Suprapubic skin (tissue), 4 donors: Measurements from ENCODE around the gene TALDO1. TPM values are rescaled to one million over a fixed set of nuclear protein-coding genes. Genes with fewer than 3 reads are reported as not detected.

ENCODE experiments used
- DNase-seq, 2 donors: peaks; one replicate each; pipeline ENCODE4 v3.0.0-alpha.2; 2019; ENCODE audit warnings: low spot score in 2 of 2
- H3K27ac ChIP-seq: fragments of 200-600 bp; sonication (generic); one replicate; pipeline ENCODE4 v1.5.1; 2019
- H3K27me3 ChIP-seq: fragments of 200-600 bp; sonication (generic); one replicate; pipeline ENCODE4 v1.5.1; 2019
- H3K36me3 ChIP-seq: fragments of 200-600 bp; sonication (generic); one replicate; pipeline ENCODE4 v1.5.1; 2019
- H3K4me1 ChIP-seq: fragments of 200-600 bp; sonication (generic); one replicate; pipeline ENCODE4 v1.5.1; 2019
- H3K4me3 ChIP-seq: fragments of 200-600 bp; sonication (generic); one replicate; pipeline ENCODE4 v1.5.1; 2019; ENCODE audit warnings: mild to moderate bottlenecking
- H3K9me3 ChIP-seq: fragments of 200-600 bp; sonication (generic); one replicate; pipeline ENCODE4 v1.5.1; 2019
- EP300 ChIP-seq: sonication (generic); formaldehyde crosslinking; IDR thresholded peaks from one replicate; pipeline ENCODE4 v1.6.1; 2017; ENCODE audit warnings: antibody characterized with exemption
- POLR2A ChIP-seq, 2 donors: fragments of 450-650 bp; IDR thresholded peaks; one replicate each; pipeline ENCODE4 v1.6.1; 2017; ENCODE audit warnings: antibody characterized with exemption in 2 of 2, mild to moderate bottlenecking in 2 of 2, moderate library complexity in 2 of 2
- POLR2AphosphoS5 ChIP-seq, 3 donors: sonication (generic); formaldehyde crosslinking; IDR thresholded peaks; one replicate each; pipeline ENCODE4 v1.6.1; 2017; ENCODE audit warnings: antibody characterized with exemption in 3 of 3
- WGBS: methylation state at CpG from one replicate; pipeline ENCODE4 v1.1.5; 2018; 5-methylcytosine and 5-hydroxymethylcytosine counted together
- total RNA-seq, 4 donors: library from RNA; depleted of rRNA; stranded (reverse); fragments of >200 nt; gene quantifications; one replicate each; pipeline ENCODE4 v1.1.0, GENCODE V29; 2016
- TF ChIP-seq, protein P1 (sequence below), 2 donors: fragments of 200-600 bp in 1 of 2; fragments of 450-650 bp in 1 of 2; sonication (generic) in 1 of 2; IDR thresholded peaks; one replicate each; pipeline ENCODE4 v1.5.1; 2016 to 2019; ENCODE audit warnings: antibody characterized with exemption in 2 of 2, mild to moderate bottlenecking in 1 of 2, moderate library complexity in 1 of 2

Gene TALDO1
- total RNA-seq, 4 donors from 2014 or later: 107 to 197 (median 179) TPM

DNA sequence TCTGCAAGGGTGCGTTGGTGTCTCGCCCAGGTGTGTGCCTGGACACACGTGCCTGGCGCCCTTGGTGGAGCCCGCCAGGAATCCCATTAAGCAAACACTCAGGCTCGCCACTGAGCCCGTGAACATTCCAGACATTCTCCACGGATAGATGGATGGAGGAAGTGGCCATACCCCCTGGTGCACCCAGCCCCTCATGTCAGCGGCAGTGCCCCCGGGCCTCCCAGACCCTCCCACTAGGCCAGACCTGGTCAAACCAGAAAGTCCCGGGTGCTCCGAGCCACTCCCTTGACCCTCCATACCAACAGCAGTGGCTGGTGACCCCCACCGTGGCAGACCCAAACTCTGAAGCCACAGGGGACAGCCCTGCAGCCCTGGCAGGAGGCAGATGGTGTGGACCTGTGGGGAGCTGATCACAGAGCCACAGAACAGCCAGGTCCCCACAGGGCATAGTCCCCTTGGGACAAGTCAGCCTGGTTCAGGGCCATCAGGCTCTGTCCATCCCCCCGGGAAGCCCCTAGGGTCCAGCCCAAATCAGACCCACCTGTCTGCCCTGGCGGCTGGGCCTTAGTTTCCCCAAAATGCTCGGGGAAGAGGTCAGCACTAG is 39.3 kb upstream of the TALDO1 start:
- no peaks in the 10 kb centered on the region for H3K27me3 ChIP-seq
- TF ChIP-seq, protein P1, sequence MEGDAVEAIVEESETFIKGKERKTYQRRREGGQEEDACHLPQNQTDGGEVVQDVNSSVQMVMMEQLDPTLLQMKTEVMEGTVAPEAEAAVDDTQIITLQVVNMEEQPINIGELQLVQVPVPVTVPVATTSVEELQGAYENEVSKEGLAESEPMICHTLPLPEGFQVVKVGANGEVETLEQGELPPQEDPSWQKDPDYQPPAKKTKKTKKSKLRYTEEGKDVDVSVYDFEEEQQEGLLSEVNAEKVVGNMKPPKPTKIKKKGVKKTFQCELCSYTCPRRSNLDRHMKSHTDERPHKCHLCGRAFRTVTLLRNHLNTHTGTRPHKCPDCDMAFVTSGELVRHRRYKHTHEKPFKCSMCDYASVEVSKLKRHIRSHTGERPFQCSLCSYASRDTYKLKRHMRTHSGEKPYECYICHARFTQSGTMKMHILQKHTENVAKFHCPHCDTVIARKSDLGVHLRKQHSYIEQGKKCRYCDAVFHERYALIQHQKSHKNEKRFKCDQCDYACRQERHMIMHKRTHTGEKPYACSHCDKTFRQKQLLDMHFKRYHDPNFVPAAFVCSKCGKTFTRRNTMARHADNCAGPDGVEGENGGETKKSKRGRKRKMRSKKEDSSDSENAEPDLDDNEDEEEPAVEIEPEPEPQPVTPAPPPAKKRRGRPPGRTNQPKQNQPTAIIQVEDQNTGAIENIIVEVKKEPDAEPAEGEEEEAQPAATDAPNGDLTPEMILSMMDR (IDR thresholded peaks at IDR 0.05): no peak
- TF ChIP-seq EP300: no peak
- no peak for TF ChIP-seq POLR2A (IDR thresholded peaks at IDR 0.05)
- no peak for TF ChIP-seq POLR2AphosphoS5 (IDR thresholded peaks at IDR 0.05)
- peak overlapping the region; percentile 87 for H3K27ac ChIP-seq
- peaks cover 76% of the 10 kb centered on the region for H3K4me1 ChIP-seq
- WGBS: no CpG with 5 or more reads among the region's 16 CpGs
- peaks cover 6% of the 10 kb centered on the region for H3K36me3 ChIP-seq
- H3K4me3 ChIP-seq: peak overlapping the region; percentile 58
- H3K9me3 ChIP-seq: no peaks in the 10 kb centered on the region
- DNase-seq: peak in 1 of 2 donors; percentile 66

DNA sequence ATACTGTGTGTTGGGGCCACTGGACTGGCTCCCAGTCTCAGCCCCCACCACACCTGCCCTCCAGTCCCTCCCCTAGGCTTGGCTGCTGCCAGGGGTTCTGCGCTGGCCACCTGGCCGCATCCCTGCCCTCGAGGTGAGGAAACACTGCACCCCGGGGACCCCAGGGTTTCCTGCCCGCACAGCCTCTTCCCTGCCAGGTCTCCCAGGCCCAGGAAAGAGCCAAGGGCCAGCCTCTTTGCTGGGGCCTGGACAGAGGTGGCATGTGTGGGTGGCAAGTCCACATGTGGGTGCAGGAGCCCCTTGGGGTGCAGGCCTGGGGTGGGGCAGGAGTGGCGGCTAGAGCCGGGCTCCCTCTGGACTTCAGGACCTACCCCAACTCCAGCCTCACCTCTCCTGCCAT is 38.8 kb upstream of the TALDO1 start:
- Histone ChIP-seq H3K36me3 (peaks cover 6% of the 10 kb centered on the region), H3K4me3 (no peak overlapping the region), H3K9me3 (no peaks in the 10 kb centered on the region), H3K27ac (peak overlapping the region; percentile 87), H3K27me3 (no peaks in the 10 kb centered on the region), H3K4me1 (peaks cover 71% of the 10 kb centered on the region)
- TF ChIP-seq, protein P1 (IDR thresholded peaks at IDR 0.05): no peak
- TF ChIP-seq POLR2A (IDR thresholded peaks at IDR 0.05) (no peak), POLR2AphosphoS5 (IDR thresholded peaks at IDR 0.05) (no peak), EP300 (no peak)
- peak in 1 of 2 donors; percentile 60 for DNase-seq
- WGBS: 89% methylated on average over 3 of the region's 7 CpGs

DNA sequence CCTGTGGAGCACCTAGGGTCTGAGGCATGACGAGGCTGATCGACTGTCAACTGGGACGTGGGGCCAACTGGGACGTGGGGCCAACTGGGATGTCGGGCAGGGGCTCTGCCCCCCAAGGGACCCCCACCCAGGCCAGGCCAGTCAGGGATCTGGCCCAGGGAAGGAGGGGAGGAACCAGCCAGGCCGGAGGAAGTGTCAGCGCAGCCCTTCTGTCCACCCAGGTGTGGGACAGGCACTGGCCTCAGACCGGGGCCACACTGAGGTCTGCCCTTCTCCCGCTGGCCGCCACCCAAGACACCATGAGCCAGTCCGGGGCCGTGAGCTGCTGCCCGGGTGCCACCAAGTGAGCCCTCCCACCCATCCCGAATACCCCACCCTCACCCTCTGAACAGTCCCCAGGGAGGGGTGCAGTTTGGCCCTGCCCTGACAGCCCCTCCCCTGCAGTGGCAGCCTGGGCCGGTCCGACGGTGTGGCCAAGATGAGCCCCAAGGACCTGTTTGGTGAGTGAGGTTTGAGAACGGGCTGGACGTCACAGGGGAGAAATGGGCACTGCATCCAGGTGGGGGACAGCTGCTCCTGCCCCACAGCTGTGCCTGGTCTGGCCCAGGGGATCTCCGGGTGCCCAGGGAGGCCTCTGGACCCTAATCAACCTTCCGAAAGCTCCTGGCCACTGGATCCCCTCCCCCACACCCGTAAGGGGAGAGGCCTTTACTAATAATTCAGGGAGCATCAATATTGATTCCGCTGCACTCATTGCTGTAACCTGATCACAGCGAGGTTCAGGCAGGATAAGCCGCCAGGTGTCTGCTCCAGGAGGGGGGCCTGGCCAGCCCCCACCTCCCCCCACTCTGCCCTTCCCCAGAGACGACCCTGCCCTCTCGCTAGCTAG is 37.9 kb upstream of the TALDO1 start:
- TF ChIP-seq POLR2AphosphoS5 (IDR thresholded peaks at IDR 0.05): no peak
- TF ChIP-seq POLR2A (IDR thresholded peaks at IDR 0.05): no peak
- TF ChIP-seq EP300: no peak
- TF ChIP-seq, protein P1 (IDR thresholded peaks at IDR 0.05): no peak
- 80% methylated on average over 16 of the region's 27 CpGs for WGBS
- Histone ChIP-seq H3K9me3 (no peaks in the 10 kb centered on the region), H3K36me3 (peaks cover 6% of the 10 kb centered on the region), H3K4me1 (peaks cover 67% of the 10 kb centered on the region), H3K27me3 (no peaks in the 10 kb centered on the region), H3K4me3 (no peak overlapping the region), H3K27ac (peak overlapping the region; percentile 71)
- peak in 1 of 2 donors; percentile 67 for DNase-seq

DNA sequence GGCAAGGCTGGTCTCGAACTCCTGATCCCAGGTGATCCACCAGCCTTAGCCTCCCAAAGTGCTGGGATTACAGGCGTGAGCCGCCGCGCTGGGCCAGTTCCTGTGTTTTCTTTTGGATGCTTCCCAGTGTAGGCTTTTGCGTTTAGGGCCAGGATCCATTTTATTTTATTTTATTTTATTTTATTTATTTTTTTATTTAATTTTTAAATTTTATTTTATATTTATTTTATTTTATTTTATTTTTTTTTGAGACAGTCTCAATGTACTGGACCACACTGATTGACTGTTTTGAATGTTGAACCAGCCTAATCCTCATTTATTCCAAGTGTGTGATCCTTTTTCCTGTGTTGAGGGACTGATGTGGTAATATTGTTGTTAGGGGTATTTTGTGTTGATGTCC is 32.8 kb upstream of the TALDO1 start:
- Histone ChIP-seq H3K27ac (no peak overlapping the region), H3K9me3 (no peaks in the 10 kb centered on the region), H3K27me3 (no peaks in the 10 kb centered on the region), H3K4me1 (peaks cover 18% of the 10 kb centered on the region), H3K4me3 (no peak overlapping the region), H3K36me3 (peaks cover 6% of the 10 kb centered on the region)
- no peak for DNase-seq
- TF ChIP-seq, protein P1 (IDR thresholded peaks at IDR 0.05): no peak
- TF ChIP-seq POLR2AphosphoS5 (IDR thresholded peaks at IDR 0.05): no peak
- no peak for TF ChIP-seq EP300
- no peak for TF ChIP-seq POLR2A (IDR thresholded peaks at IDR 0.05)
- WGBS: 97% methylated on average over 6 of the region's 6 CpGs
